Heart right ventricle (tissue), 16 donors: Measurements from ENCODE around the gene STEAP1B. TPM values are rescaled to one million over a fixed set of nuclear protein-coding genes. Genes with fewer than 3 reads are reported as not detected.
"Not testable (repeated sequence)": the region's sequence is repeated elsewhere in the genome, so short reads cannot be mapped to it uniquely, and the experiment has no call there.

Experiments
- ATAC-seq, 8 donors: fragments of 200-7000 bp; cut with Tn5 transposase; one replicate each; pipeline ENCODE4 v1.9.1; 2020; ENCODE audit warnings: mild to moderate bottlenecking in 8 of 8, moderate library complexity in 8 of 8, moderate number of reproducible peaks in 1 of 8
- DNase-seq, 2 donors: peaks; one replicate each; pipeline ENCODE4 v3.0.0-alpha.2; 2020
- H3K27ac ChIP-seq, 10 donors: fragments of 200-600 bp; sonication (generic) in 2 of 10; one replicate each; pipeline versions ENCODE4 v1.5.0 to v1.8.0; 2020 to 2022; ENCODE audit warnings: mild to moderate bottlenecking in 3 of 10
- H3K27me3 ChIP-seq, 7 donors: fragments of 200-600 bp; one replicate each; pipeline ENCODE4 v1.8.0; 2021 to 2022; ENCODE audit warnings: mild to moderate bottlenecking in 2 of 7
- H3K36me3 ChIP-seq, 9 donors: fragments of 200-600 bp; sonication (generic) in 1 of 9; one replicate each; pipeline versions ENCODE4 v1.5.0 to v1.8.0; 2020 to 2022; ENCODE audit warnings: mild to moderate bottlenecking in 2 of 9
- H3K4me1 ChIP-seq, 9 donors: fragments of 200-600 bp; sonication (generic) in 1 of 9; one replicate each; pipeline versions ENCODE4 v1.5.0 to v1.8.0; 2020 to 2022; ENCODE audit warnings: mild to moderate bottlenecking in 4 of 9
- H3K4me3 ChIP-seq, 10 donors: fragments of 200-600 bp; sonication (generic) in 2 of 10; one replicate each; pipeline versions ENCODE4 v1.5.0 to v1.8.0; 2020 to 2022; ENCODE audit warnings: mild to moderate bottlenecking in 7 of 10, moderate library complexity in 2 of 10
- H3K9me3 ChIP-seq, 11 donors: fragments of 200-600 bp in 10 of 11; sonication (generic) in 2 of 11; one replicate each; pipeline versions ENCODE4 v1.5.0 to v1.8.0; 2013 to 2022; ENCODE audit warnings: mild to moderate bottlenecking in 2 of 11, control low read depth in 1 of 11, moderate library complexity in 1 of 11
- WGBS, 2 donors: extraction: QIAGEN DNeasy Blood & Tissue Kit; methylation state at CpG; one replicate each; pipeline ENCODE4 v1.1.7; 2013; ENCODE audit warnings: inconsistent platforms in 1 of 2; 5-methylcytosine and 5-hydroxymethylcytosine counted together
- intact Hi-C, 10 donors: fragments of 100-400 bp; cut with DNase I; formaldehyde crosslinking; loops; one replicate each; pipeline versions ENCODE4 v1.11.1 to v1.14.2; 2022
- polyA plus RNA-seq, 2 donors: library from polyadenylated mRNA; stranded (reverse); fragments of 200-250 nt; gene quantifications; one replicate each; pipeline ENCODE4 v1.2.3, GENCODE V29; 2013
- total RNA-seq, 10 donors: library from RNA; stranded (reverse); fragmentation: NEBNext Ultra II Directional in 3 of 10; extraction: Animal tissue kit (Norgen Biotek cat#: 25700) in 3 of 10; gene quantifications; one replicate each; pipeline versions ENCODE4 v1.2.1 to v1.2.4, GENCODE V29; 2021 to 2023
- TF ChIP-seq, protein P1 (sequence below), 9 donors: fragments of 200-600 bp; sonication (generic) in 2 of 9; IDR thresholded peaks; one replicate each; pipeline versions ENCODE4 v1.5.0 to v1.8.0; 2021 to 2022; ENCODE audit warnings: antibody characterized with exemption in 9 of 9, mild to moderate bottlenecking in 5 of 9, moderate library complexity in 1 of 9
- donor health status: Arrhythmogenic right ventricular cardiomyopathy.
- donor health status: ischemic (EF 13 %, LVEDD 7.1; RV severe dilation, severe dysfunction).
- donor health status: healthy with polysubstance abuse.
- donor health status: DM: no; HTN: yes; CAD: no.
- donor health status: DM: no; HTN: no; CAD: no.
- donor health status: ischemic (EF 25% LVEDD 6.9; RV normal size, moderate dysfunction).
- donor health status: ischemic (EF 25% LVEDD 5.7; RV mildly dilated, moderate dysfunction).
- donor health status: healthy.
- donor health status: DM: yes; HTN: yes; CAD: no.
- donor health status: Ischemic cardiomyopathy.
- donor health status: ischemic (EF 35%, LVEDD 5.7; RV mildly dilated, moderate dysfunction).
- donor health status: nonischemic (EF 11% LVEDD 7.7; RV severe dilation, severe dysfunction).
- donor health status: DM: yes; HTN: yes; CAD: no.
- donor health status: PGD.
- donor health status: ischemic (EF 29% LVEDD 5.4; RV normal size, mild dysfunction).
- donor health status: nonischemic (EF 23%, LVEDD 6.1; RV moderate dilation, normal function).

Gene STEAP1B
- total and polyA plus RNA-seq, 12 donors = 0.15 to 0.76 (median 0.40) TPM; not detected in 2

DNA sequence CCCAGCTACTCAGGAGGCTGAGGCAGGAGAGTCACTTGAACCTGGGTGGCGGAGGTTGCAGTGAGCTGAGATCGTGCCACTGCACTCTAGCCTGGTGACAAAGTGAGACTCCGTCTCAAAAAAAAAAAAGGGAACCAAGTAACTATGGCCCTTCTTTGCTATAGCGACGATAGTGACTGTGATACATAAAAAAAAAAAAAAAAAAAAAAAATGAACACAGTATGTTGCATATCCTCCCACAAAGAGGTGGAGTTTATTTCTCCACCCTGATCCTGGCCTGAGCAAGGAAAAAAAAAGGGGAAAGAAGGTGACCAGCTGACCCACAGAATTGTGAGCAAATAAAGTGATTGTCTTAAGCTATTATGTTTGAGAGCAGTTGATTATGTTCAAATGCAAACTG is 42.3 kb upstream of the STEAP1B start:
- ATAC-seq (no peak), DNase-seq (no peak)
- TF ChIP-seq, protein P1, sequence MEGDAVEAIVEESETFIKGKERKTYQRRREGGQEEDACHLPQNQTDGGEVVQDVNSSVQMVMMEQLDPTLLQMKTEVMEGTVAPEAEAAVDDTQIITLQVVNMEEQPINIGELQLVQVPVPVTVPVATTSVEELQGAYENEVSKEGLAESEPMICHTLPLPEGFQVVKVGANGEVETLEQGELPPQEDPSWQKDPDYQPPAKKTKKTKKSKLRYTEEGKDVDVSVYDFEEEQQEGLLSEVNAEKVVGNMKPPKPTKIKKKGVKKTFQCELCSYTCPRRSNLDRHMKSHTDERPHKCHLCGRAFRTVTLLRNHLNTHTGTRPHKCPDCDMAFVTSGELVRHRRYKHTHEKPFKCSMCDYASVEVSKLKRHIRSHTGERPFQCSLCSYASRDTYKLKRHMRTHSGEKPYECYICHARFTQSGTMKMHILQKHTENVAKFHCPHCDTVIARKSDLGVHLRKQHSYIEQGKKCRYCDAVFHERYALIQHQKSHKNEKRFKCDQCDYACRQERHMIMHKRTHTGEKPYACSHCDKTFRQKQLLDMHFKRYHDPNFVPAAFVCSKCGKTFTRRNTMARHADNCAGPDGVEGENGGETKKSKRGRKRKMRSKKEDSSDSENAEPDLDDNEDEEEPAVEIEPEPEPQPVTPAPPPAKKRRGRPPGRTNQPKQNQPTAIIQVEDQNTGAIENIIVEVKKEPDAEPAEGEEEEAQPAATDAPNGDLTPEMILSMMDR (IDR thresholded peaks at IDR 0.05) = no peak
- no peaks in the 10 kb centered on the region for H3K36me3 ChIP-seq
- H3K27ac ChIP-seq = no peak overlapping the region
- WGBS, 2 donors = 92 to 93% methylated on average over 5 of the region's 5 CpGs
- H3K9me3 ChIP-seq = no peaks in the 10 kb centered on the region
- H3K4me1 ChIP-seq = no peaks in the 10 kb centered on the region
- peaks cover 0 to 40% (median 20%) of the 10 kb centered on the region in 7 donors for H3K27me3 ChIP-seq
- intact Hi-C loops = no loop called here
- H3K4me3 ChIP-seq = no peak overlapping the region

DNA sequence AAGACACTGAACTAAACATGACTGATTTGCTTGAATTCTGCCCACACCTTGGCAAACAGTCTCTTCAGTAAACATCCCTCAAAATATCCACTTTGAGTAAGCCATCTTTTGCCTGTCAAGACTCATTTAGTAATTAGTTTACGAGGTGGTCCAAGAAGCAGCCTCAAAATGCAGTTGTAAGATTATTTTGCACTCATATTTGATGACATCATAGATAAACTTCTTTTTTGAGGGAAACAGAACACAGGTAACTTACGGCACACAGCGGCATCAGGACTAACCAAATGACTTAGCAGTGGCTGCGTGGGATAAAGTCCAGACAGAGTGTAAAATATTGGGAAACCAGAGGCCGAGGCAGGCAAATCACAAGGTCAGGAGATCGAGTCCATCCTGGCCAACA is 41.8 kb upstream of the STEAP1B start:
- Histone ChIP-seq H3K4me3 (no peak overlapping the region), H3K4me1 (no peaks in the 10 kb centered on the region), H3K27ac (no peak overlapping the region), H3K9me3 (no peaks in the 10 kb centered on the region), H3K36me3 (no peaks in the 10 kb centered on the region), H3K27me3 (peaks cover 0 to 35% (median 16%) of the 10 kb centered on the region in 7 donors)
- ATAC-seq = no peak
- intact Hi-C loops = no loop called here
- no peak for DNase-seq
- WGBS, 2 donors = 95 to 97% methylated on average over 6 of the region's 6 CpGs
- TF ChIP-seq, protein P1 (IDR thresholded peaks at IDR 0.05) = no peak

DNA sequence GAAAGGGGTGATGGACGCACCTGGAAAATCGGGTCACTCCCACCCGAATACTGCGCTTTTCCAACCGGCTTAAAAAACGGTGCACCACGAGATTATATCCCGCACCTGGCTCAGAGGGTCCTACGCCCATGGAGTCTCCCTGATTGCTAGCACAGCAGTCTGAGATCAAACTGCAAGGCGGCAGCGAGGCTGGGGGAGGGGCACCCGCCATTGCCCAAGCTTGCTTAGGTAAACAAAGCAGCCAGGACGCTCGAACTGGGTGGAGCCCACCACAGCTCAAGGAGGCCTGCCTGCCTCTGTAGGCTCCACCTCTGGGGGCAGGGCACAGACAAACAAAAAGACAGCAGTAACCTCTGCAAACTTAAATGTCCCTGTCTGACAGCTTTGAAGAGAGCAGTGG is 28.5 kb upstream of the STEAP1B start:
- H3K27ac ChIP-seq, intact Hi-C loops, ATAC-seq, DNase-seq, H3K4me3 ChIP-seq, H3K27me3 ChIP-seq, H3K9me3 ChIP-seq, H3K4me1 ChIP-seq, H3K36me3 ChIP-seq: not testable (repeated sequence)
- 66 to 92% methylated on average over 3 to 5 of the region's 14 CpGs for WGBS, 2 donors

DNA sequence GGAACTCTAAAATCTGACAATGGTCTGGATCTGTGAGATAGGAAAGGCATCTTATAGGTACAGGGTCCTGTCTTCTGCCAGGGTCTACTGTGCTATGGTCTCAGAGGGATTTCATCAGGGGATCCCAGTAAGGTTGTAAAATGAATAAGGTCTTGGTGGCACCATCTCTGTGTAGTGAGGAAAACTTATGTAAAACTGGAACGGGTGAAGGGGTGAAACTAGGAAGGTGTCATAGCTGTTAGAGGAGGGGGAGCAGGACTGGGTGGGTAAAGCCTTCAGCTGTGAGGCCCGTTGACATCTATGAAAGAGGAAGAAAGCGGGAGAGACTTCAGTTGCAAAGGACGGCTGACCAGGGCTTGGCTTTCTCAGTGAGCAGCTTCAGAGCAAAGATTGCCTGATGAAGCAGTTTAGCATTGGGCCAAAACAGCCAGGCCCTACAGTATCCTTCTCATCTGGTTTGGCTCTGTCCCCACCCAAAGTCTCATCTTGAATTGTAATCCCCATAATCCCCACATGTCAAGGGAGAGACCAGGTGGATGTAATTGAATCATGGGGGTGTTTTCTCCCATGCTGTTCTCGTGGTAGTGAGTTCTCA is 24.5 kb upstream of the STEAP1B start:
- ATAC-seq, H3K36me3 ChIP-seq, H3K27me3 ChIP-seq, intact Hi-C loops, H3K4me1 ChIP-seq, DNase-seq, H3K27ac ChIP-seq, H3K4me3 ChIP-seq, H3K9me3 ChIP-seq: not testable (repeated sequence)
- 55 to 60% methylated on average over 5 of the region's 5 CpGs for WGBS, 2 donors

DNA sequence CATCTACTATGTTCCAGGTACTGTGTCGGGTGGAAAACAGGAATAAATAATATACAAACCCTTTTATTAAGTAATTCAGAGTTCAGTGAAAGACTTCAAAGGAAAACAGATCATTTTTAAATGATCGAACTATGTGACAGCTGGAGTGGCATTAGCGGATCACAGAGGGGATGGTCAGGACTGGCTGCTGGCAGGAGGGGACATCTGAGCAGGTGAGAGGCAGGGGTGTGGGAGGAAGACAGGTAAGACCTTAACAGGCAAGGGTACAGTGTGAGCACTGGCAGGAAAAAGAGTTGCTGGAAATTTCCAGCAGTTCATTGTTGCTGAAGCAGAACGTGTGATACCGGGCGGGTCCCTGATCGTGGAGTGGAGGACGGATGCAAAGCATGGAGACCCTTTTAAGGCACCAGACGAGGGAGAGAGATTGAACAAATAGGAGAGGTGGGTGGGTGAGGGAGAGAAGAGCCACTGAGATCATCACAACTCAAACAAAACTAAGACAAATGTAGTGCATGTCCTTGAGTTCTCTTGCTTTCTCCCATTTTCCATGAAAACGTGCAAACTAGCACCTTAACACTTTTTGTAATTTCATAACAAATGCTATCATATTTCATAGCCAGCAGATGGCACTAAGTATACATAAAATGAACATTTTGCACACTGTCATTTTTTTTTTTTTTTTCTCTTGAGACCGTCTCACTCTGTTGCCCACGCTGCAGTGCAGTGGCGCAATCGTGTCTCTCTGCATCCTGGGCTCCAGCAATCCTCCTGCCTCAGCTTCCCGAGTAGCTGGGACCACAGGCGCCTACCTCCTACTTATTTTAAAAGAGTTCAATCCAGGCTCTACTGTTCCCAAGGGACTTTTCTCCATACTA is 23.7 kb upstream of the STEAP1B start:
- not testable (repeated sequence) for H3K4me3 ChIP-seq
- ATAC-seq = peak in 3 of 8 donors; percentile 33 to 67 (median 42)
- peak in 1 of 2 donors; percentile 15 for DNase-seq

DNA sequence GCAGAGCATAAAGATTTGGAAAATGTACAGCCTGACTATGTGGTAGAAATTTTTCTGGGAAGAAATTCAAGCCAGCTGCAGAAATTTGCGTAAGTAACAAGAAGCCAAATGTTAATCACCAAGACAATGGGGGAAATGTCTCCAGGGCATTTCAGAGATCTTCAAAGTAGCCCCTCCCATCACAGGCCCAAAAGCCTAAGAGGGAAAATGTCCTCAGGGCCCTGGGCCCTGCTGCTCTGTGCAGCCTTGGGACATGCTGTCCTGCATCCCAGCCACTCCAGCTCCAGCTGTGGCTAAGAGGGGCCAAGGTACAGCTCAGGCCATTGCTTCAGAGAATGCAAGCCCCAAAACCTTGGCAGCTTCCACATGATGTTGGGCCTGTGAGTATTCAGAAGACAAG is 19.6 kb upstream of the STEAP1B start:
- H3K4me1 ChIP-seq, H3K36me3 ChIP-seq, ATAC-seq, intact Hi-C loops, H3K27ac ChIP-seq, H3K27me3 ChIP-seq, H3K9me3 ChIP-seq, DNase-seq, H3K4me3 ChIP-seq: not testable (repeated sequence)
- WGBS, 2 donors = 70 to 82% methylated on average over 1 of the region's 1 CpG

More for the DNA sequence above, 23.7 kb upstream of the STEAP1B start:
- H3K27me3 ChIP-seq, H3K9me3 ChIP-seq, intact Hi-C loops, H3K4me1 ChIP-seq, H3K27ac ChIP-seq, H3K36me3 ChIP-seq: not testable (repeated sequence)
- TF ChIP-seq, protein P1 (IDR thresholded peaks at IDR 0.05) = peak in 6 of 9 donors; percentile 35 to 52 (median 44)
- 42 to 44% methylated on average over 16 of the region's 16 CpGs for WGBS, 2 donors

DNA sequence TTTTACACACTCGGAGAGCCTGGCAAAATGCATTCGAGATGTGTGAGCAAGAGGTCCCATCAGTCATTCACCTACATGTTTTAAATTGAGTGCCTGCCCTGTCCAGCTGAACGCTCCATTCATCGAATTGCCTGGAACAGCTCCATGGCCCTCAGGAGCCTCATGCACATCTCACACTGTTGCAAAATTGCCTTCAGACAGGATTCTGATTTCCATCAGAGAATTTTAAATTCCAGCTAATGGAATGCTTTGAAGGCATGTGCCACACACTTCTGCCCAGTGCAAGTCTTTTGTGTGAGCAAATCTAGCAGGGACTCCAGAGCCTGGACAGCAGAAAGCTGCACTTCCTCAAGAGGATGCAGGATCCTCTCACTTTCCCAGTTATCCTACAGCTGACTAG is 17.0 kb upstream of the STEAP1B start:
- H3K9me3 ChIP-seq, H3K4me1 ChIP-seq, H3K27ac ChIP-seq, DNase-seq, H3K4me3 ChIP-seq, intact Hi-C loops, H3K27me3 ChIP-seq, ATAC-seq, H3K36me3 ChIP-seq: not testable (repeated sequence)
- 89 to 92% methylated on average over 4 of the region's 4 CpGs for WGBS, 2 donors

DNA sequence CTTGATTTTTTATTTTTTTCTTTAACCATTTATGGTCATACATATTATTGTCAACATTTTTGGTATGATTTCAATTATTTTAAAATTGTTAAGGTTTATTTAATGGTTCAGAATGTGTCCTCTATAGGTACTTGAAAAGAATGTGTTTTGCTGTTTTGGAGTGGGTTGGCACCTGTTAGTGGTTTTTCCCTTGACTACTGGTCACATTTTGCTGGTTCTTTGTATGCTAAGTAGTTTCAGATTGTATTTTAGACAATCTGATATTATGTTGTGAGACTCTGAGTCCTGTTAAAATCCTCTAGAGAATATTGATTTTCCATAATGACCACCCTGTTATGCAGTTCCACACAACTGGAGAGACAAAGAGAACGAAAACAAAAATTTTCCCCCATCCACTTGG is 15.0 kb upstream of the STEAP1B start:
- H3K9me3 ChIP-seq, H3K4me1 ChIP-seq, intact Hi-C loops, H3K27ac ChIP-seq, H3K36me3 ChIP-seq, H3K4me3 ChIP-seq, ATAC-seq, DNase-seq, H3K27me3 ChIP-seq: not testable (repeated sequence)
- WGBS, 2 donors = 89 to 96% methylated on average over 1 of the region's 1 CpG
